HFF-Myc (cell line): ENCODE measurements around the gene PRDM11.

Experiments
- DNase-seq: peaks from one replicate; pipeline ENCODE4 v3.0.0-alpha.2; 2011; ENCODE audit warnings: low read depth; ENCODE audit errors: extremely low read depth
- H3K4me3 ChIP-seq: replicated peaks from 2 replicates; pipeline ENCODE4 v1.5.1; 2011; ENCODE audit warnings: low read depth, mild to moderate bottlenecking, control low read depth, low read length
- TF ChIP-seq, protein P1 (sequence below): IDR thresholded peaks from 2 replicates; pipeline ENCODE4 v1.5.1; 2012; ENCODE audit warnings: mild to moderate bottlenecking, low read depth, low read length, control low read depth; ENCODE audit errors: missing control alignments

PRDM11 gene

DNA sequence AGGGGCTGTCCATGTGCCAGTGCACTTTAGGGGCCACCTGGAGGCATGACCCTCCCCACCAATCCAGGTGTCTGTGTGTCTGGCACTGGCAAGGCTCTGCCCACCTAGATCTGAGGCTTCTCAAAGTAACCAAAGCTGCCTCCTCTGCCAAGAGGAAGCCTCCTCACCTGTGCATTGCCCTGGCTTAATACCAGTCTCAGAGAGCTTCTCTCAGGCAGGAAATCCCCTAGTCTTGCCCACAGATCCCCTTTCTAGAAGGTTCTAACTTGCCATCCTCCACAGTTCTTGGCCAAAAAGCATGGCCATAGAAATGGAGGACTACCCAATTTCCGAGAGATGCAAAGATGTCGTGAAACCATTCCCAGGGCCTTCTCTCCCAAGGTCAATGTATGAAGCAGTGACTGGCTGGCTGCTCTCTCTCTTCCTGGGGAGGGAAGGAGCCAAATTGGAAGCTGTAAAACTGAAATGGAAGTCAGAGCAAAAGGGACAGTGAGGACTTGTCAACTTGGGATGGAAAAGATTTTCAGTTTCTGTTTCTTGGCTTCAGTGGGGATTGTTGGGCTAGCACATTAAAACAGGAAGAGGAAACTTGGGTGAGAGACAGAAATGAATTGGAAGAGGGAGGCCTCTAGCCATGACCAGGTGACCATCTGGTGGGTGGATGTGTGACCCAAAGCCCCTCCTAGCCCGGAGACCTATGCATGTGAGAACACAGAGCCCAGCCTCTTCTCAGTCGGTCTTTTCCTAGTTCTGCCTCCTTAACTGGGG lies 68.8 kb downstream of the PRDM11 start:
- H3K4me3 ChIP-seq: no peak overlapping the region
- DNase-seq: no peak
- TF ChIP-seq, protein P1, sequence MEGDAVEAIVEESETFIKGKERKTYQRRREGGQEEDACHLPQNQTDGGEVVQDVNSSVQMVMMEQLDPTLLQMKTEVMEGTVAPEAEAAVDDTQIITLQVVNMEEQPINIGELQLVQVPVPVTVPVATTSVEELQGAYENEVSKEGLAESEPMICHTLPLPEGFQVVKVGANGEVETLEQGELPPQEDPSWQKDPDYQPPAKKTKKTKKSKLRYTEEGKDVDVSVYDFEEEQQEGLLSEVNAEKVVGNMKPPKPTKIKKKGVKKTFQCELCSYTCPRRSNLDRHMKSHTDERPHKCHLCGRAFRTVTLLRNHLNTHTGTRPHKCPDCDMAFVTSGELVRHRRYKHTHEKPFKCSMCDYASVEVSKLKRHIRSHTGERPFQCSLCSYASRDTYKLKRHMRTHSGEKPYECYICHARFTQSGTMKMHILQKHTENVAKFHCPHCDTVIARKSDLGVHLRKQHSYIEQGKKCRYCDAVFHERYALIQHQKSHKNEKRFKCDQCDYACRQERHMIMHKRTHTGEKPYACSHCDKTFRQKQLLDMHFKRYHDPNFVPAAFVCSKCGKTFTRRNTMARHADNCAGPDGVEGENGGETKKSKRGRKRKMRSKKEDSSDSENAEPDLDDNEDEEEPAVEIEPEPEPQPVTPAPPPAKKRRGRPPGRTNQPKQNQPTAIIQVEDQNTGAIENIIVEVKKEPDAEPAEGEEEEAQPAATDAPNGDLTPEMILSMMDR: no peak

DNA sequence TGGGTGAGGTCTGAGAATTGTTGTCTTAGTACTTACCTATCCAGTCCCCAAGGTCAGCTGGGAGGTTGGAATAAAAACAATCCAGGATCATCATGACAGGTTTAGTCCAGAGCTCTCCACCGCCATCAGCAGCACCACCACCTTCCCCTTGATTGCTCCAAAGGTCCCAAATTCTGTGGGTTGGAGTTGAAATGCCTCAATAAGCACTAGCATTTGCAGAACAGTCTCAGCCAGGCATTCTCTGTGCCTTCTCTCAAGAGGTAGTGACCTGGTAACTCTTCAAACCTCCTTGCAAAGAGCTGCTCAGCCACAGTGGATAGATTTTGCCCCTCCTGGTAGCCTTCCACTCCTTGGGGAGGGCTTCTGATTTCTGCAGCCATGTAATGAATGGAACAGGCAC lies 69.6 kb downstream of the PRDM11 start:
- DNase-seq: no peak
- TF ChIP-seq, protein P1: no peak
- no peak overlapping the region for H3K4me3 ChIP-seq

DNA sequence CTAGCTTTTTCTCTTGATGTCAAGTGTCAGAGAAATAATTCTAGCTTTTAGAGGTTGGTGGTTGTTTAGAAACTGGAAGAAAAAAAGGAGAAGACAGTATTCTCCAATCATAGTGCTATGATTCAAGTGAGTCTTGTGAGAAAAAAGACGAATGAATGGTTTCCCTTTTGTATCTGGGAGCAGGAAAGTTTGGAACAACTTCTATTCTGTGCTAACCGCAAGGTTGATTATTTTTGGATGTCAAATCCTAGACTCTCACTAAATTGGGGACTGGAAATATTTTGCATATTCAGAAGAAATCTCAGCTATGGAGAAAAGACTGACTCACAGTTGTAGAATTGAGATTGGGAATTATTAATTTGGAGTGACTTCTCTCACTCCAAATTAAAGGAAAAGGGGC lies 70.5 kb downstream of the PRDM11 start:
- TF ChIP-seq, protein P1: no peak
- no peak for DNase-seq
- H3K4me3 ChIP-seq: no peak overlapping the region

DNA sequence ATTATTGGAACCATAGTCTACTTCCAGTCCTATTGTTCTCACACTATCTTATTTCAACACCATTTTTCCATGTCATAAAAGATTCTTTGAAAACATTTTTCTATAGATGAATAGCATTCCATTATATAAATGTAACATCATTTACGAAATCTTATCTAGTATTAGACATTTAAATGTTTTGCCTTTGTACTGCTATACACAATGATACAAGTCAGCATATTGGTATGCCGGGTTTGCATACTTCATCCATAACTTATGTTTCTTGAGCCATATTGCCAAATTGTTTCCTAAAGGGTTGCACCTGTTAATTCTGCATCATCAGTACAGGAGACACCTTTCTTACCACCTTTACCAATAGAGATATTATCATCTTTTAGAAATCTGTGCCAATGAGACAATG lies 71.6 kb downstream of the PRDM11 start:
- no peak for DNase-seq
- TF ChIP-seq, protein P1: no peak
- H3K4me3 ChIP-seq: no peak overlapping the region

DNA sequence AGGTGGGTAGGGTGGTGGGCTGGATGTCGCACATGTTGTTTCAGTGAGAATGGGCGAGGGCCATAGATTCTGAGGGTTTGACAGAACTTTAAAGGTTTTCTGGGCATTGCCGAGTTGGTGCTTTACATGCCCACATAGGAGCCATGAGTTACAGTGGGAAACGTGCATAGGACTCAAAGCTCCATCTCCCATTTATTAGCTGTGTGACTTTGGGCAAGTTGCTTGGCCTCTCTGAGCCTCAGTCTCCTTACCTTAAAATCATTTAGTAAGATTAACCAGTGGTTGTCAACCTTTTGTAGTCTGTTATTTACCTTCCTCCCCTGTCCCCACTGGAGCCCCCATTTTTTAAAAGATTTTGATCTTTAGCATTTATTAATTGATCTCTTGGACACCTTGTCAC lies 72.3 kb downstream of the PRDM11 start:
- DNase-seq: no peak
- no peak overlapping the region for H3K4me3 ChIP-seq
- TF ChIP-seq, protein P1: no peak

DNA sequence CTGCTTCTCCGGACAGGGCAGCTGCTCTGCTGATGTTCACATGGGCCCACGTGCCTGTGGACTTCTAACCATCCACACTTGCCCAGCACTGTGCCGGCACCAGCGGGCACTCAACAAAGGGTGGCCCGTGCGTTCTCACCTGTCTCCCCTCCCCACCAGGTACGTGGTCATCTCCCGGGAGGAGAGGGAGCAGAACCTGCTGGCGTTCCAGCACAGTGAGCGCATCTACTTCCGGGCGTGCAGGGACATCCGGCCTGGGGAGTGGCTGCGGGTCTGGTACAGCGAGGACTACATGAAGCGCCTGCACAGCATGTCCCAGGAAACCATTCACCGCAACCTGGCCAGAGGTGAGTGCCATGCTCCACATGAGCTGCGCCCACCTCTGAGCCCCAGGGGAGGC lies 73.0 kb downstream of the PRDM11 start:
- TF ChIP-seq, protein P1: no peak
- no peak for DNase-seq
- H3K4me3 ChIP-seq: no peak overlapping the region

DNA sequence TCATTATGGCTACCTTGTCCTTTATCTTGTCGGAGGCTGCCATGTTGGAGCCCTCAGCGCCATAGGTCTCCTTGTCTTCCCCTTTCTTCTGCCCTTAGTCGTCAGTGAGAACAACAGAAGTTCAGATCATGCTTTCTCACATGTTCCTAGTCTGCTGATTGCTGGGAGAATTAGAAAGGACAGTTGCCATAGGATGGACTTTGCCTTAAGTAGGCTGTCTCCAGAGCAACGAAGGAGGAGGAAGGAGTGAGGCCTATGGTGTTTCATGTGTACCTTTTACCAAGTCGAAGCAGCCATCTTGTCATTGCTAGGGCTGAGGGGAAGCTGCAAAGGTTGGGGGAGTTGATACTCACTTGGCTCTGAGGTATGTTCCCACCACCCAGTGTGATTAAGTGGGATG lies 77.1 kb downstream of the PRDM11 start:
- DNase-seq: no peak
- TF ChIP-seq, protein P1: no peak
- H3K4me3 ChIP-seq: no peak overlapping the region
